Stimulated activated CD4-positive, alpha-beta T cell treated with anti-CD3 and anti-CD28 coated beads, Interleukin-12 subunit alpha, Interleukin-12 subunit beta, amount 100 ng/mL, for 48 hours (primary cell): ENCODE data around the gene TMEM74B.

Experiments used
- DNase-seq, 3 donors: peaks; one replicate each; pipeline ENCODE4 v3.0.0-alpha.2; 2020; ENCODE audit warnings: low read depth in 2 of 3, low spot score in 1 of 3

TMEM74B gene

DNA sequence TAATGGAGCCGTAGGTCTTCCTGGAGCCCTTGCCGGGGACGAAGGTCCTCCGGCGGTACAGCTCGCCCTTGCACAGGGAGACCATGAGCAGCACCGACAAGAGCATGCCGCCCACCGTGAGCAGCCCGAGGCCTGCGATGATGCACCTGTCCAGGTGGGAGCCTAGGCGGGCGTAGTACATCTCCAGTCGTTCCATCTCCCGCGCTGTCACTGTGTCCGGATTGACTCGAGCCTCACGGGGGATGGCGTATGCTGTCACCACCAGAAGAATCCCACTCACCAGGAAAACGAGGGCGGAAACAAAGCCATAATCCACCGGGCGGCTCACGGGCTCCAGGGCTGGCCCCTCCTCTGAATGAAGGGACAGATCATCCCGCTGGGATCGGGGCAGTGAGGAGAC is 3.8 kb downstream of the TMEM74B start:
- DNase-seq, result no peak

DNA sequence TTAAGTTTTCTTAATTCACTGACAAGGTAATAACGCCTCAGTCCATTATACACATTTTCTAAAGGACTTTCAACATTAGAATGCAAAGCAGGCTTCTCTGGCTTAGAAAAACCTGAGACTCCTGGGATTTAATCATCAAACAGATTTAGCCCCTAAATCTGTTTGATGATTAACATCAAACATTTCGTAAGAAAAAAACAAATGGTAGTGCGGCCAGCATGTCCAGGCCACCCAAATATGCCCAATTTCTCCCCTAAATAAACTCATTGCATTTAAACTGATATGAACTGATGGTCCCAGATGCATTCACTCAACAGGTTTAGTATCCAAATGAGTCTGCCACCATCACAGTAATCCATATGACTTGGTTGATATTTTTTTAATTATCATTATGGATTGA is 6.2 kb downstream of the TMEM74B start:
- DNase-seq, result no peak

DNA sequence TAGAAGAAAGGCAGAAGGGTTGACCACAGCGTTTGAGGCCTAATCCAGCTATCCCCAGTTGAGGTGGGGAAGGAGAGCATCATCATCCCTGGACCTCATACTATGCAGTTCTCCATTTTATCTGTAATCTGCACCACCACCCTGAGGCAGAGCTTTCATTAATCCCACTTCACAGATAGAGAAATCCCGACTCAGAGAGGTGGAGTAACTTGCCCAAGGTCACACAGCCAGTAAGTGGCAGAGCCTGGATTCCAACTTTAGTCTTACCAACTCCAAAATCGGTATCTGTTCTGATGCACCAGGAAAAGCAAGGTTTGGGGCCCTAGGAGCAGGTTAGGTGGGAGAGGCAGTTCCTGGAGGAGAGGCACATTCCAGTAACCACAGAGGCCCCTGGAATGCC is 6.7 kb downstream of the TMEM74B start:
- DNase-seq, result no peak

DNA sequence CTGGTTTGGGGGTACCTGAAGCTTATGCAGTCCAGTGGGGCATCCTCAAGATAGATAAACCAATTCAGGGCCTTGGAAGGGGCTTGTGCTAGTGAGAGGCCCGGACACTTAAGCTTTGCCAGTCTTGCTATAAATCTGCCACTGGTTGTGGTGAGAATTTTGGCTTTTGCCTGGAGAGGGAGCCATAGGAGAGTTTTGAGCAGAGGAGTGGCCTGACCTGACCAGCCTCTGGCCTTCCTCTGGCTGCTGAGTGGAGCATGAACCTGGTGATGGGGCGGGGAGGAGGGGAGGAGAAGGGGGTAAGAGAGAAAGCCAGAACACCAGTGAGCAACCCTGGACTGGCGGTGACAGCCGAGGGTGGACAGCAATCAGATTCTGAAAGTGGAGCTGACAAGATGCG is 7.1 kb downstream of the TMEM74B start:
- no peak for DNase-seq

DNA sequence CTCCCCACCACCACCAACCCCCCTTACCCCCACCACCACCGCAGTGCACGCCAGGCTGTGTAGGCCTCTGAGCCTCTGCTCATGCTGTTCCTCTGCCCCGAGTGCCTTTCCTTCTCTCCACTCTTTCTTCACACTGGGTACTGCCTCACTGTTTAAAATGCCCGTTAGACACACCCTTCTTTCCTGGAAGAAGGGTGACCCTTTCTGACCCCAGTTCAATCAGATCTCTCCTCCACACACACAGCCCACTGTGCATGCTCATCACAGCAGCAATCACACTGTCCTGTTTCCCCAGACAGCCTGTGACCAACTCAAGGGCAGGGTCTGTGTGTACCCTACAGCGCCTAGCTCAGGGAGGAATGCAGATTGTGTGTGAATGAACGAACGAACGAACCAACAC is 10.0 kb downstream of the TMEM74B start:
- no peak for DNase-seq

DNA sequence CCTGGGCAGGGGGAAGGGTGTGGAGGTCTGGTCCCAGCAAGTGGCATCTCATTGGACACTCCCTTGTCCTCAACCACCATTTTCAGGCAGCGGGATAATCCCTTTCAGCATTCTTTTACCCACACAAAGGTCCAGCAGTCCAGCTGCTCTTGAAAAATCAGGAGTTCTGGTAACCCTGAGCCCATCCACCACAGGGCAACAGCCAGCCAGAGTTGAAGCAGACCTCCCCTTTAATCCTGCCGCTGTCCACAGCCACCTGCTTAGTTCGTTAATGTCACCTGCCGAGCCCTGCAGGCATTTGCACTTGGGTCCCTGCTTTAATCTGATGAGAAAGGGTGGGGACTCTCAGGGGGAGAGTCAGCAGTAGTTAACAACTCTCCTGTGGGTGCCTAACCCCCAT is 11.1 kb downstream of the TMEM74B start:
- no peak for DNase-seq

DNA sequence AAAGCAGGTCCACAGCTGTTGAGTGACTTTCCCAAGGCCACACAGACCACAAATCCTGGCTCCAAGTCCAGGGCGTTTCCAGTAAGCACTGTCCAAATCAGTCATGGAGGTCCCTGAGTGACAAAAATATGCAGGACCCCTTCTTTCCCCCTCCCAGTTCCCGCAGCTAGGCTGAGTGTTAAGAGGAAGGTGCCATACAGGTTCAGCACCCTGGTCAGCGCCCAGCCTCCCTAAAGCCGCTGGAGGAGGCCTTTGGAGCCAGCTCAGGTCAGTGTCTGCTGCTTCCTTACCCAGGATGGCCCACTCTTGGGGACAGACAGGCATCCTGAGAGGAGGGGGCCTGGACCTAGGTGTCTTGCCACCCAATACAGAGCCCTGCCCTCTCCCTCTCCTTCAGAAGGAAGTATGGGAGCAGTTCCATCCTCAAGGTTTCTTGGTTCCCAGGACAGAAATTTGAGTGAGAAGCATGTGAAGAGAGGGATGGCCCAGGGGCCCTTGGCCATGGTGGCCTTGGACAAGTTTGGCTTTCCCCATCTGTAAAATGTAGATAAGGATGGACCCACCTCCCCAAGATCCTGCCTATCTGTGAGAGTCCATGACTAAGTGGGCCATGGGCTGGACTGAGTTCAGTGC is 13.2 kb downstream of the TMEM74B start:
- DNase-seq, result no peak

DNA sequence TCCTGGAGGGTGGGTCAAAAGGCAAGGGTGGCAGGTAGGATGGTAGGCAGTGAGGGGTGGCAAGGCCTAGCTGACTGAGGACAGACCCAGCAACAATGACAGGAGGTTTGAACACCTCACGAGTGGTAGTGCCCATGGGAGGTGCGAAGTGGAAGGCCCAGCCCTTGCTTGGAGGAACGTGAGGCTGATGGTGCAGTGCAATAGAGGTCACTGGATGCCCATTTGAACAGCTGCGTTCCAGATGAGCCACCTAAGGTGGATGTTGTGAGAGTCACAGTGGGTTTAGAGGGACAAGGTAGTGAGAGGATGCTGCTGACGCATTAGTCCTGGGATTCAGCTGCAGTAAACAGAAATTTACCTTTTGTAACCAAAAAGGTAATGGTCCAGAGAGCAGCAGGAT is 15.6 kb downstream of the TMEM74B start:
- no peak for DNase-seq

DNA sequence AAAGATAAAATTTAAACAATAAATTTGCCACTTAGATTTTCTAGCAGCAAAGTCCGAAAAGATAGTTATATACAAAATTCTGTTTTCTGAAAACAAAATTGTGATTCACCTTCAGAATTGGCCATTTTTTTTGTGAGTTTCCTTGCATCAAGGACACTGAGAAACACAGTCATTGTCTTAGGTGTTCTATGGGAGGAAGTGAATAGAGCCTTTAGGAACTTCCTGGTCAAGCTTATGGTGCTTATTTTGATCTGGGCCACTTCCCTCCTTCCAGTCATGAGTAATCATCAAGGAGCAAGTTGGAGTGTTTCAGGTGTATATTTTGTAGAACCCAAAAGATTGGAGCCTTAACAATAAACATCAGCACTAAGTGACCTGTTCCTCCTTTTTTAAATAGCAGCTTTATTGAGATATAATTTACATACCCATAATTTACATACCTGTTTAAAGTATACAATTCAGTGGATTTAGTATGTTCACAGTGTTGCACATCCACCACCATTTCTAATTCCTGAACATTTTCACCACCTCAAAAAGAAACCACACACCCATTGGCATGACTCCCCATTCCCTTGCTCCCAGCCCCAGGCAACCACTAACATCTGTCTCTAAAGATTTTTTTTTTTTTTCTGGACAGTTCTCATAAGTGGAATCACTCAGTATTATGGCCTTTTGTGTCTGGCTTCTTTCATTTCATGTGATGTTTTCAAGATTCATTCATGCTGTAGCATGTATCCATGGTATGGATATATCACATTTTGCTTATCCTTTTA is 17.6 kb downstream of the TMEM74B start:
- no peak for DNase-seq

DNA sequence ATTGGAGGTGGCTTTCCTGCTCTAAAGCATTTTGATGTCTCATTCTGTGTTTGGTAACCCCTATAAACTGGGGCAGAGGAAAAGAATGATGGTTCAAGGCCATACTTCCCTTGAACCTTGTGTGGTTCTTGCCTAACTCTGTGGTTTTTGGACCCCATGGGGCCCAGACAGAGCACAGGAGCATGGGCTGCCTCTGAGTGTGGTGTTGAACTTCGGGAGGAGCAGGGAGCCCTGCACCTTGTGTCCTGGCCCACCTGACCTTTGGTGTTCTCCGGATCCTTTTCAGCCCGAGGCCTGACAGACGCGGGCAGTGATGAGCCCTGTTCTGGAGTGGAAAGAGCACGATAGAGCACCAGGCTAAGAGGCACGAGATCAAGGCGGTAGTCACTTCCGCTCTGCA is 18.8 kb downstream of the TMEM74B start:
- DNase-seq, result no peak

DNA sequence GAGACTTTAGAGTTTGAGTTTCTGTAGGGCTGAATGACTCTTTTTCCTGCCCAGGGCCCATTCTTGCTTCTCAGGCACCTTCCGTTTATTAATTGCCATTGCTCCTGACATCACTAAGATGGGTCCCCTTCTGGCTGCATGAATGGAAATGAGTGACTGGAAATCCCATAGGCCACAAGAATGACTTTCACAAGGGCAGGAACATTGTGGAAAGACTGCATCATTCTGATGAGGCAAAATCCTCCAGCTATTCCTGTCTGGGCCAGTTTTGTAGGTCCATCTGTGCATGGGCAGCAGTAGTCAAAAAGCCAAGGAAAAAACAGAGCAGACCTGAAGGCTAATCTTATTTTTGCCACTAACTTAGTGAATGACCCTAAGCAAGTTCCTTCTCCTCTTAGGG is 19.3 kb downstream of the TMEM74B start:
- DNase-seq, result no peak

DNA sequence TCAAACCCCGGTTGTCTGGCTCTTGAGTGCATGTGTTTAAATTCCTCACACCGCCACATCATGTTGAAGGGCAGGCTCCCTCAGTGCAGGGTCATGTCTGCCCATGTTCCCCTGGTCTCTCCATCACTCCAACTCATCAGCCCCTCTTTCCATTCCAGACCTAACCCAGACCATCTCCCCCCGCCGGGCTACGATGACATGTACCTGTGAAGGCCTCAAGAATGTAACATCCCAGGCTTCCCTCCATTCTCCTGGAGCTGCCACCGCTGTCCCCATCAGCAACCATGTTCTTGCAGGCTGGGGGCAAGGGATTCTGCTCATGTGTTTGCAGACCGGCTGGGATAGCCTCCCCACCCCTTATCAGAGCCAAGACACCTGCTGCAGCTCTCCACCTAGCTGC is 19.9 kb downstream of the TMEM74B start:
- no peak for DNase-seq

DNA sequence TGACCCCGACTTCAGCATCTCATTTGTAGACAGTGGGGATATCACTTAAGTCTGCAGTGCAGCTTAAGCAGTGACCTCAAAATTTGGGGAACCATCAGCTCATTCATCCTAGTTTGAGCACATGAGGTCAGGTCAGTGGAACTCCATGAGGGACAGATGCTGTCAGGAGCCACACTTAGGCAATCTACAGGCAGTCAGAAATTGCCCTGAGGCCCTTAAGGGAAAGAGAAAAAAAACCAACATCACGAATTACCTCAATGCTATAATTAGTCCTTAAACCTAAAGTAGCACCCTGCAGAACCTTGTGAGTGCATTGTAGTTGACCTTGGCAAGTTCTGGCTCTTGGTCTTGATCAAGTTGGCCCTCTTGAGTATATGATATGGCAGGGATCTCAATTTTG is 21.1 kb downstream of the TMEM74B start:
- DNase-seq, result no peak

DNA sequence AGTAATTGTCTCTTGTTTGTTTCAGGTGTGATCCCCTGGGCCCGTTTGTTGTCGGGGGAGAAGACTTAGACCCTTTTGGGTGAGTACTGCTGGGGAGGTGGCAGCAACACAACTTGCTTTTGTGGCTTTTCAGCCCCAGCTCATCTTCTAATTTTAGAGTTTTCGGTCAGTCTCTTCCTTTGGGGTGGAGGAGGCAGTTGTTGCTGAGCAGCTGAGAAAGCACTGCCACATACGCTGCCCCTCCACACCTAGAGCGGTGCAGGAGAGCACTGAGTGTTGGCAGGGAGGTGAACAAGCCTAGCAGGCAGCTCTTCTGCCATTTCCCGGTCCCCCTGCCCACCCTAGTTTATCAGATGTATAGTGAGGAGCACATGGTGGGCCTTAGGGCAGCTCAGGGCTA is 21.7 kb downstream of the TMEM74B start:
- DNase-seq, result no peak

DNA sequence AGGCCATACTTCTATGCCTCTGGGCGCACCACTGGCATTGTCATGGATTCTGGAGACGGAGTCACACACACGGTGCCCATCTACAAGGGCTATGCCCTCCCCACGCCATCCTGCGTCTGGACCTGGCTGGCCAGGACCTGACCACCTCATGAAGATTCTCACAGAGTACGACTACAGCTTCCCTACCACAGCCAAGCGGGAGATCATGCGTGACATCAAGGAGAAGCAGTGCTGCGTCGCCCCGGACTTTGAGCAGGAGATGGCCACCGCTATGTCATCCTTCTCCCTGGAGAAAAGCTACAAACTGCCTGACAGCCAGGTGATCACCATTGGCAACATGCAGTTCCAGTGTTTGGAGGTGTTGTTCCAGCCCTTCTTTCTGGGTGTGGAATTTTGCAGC is 23.8 kb downstream of the TMEM74B start:
- no peak for DNase-seq

DNA sequence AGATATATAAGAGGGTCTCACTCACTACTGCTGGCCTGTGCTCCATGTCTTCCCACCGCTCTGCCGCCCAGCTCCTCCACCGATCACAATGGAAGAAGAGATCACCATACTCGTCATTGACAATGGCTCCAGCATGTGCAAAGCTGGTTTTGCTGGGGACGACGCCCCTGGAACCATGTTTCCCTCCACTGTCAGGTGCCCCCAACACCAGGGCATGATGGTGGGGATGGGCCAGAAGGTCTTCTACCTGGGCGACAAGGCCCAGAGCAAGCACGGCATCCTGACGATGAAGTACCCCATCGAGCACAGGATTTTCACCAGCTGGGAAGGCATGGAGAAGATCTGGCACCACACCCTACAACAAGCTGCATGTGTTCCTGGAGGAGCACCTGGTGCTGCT is 24.3 kb downstream of the TMEM74B start:
- DNase-seq, result no peak

DNA sequence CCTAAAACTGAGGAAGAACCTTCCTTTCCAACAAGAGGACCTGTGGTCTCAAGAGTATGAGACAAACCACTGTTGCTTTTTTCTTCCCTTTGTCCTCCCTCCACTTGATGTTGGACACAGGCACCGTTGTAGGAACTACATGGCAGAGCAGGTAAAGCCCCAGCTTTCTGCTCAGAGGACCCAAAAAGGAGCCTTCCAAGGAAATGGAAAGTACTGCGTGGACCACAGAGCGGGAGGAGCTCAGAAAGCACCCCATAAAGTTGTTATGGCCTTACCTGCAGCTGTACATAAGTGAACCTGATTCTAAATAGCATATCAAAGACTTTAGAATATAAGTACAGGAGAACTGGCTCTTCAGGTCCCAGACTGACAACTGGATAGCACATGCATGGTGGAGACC is 29.4 kb downstream of the TMEM74B start:
- no peak for DNase-seq

DNA sequence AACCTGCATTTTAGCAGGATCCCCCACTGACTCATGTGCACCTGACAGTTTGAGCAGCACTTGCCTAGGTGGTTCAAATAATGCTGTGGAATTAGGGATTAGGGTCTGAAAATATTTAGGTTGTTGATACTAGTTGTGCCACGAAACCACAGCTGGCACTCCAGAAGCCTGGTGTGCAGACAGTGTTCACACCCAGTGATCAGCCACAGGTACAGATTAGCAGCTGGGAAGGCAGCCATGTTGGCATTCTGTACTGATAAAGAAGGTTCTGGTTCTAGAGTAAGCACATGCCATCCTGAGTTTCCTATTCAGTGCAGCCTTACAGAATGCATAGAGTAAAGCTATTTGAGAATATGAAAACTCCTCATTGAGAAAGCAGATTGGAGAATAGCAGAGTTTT is 30.1 kb downstream of the TMEM74B start:
- DNase-seq, result no peak

DNA sequence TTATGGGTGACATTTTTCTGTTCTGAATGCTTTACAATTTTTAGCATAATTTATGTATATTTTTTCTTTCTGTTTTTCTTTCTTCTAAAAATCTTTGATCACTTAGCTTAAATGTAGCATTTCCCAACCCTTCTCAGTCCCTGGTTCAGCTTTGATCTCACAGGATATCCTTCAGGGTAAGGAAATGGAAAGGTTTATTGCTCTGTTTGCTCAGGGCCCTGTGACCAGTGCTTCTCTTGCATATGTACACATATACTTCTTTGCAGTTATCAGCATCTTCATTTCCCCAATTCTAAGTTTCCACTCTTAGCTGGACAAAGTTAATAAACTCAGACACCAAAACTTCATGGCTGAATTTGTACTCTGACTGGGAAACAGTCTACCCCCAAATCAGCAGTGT is 30.6 kb downstream of the TMEM74B start:
- no peak for DNase-seq

DNA sequence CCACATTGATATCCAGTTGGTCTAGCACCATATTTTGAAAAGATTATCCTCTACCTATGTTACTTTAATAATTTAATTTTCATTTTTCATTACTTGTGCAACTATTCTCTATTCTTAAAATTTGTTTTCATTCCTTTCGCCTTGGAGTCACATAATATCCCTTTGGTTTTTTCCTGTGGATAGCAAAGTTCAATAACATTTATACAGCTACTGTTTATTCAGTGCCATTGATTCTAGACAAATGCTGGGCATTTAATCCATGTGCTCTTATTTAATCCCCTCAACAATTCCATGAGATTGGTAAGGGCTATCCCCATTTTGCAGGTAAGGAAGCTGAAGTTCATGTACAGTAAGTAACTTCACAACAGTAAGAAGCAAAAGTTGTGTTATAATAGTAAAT is 33.8 kb downstream of the TMEM74B start:
- DNase-seq, result no peak

DNA sequence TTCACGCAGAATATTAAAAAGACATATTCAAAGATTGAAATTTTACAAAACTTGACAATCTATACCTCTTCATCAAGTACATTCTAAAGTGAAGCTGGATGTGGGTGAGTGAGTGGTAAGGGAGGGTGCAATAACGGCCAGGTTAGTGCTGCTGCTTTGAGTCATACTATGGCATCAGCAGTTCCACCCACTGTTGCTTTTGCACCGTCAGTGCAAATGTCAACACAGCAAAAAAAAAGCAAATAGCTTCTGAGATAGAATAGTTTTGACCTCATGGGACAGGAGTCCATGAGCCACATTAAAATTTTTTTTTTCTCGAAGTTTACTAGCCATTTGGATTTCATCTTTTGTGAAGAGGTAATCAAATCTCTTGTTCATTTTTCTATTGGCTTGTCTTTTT is 34.6 kb downstream of the TMEM74B start:
- peak in 1 of 3 donors; percentile 2 for DNase-seq

DNA sequence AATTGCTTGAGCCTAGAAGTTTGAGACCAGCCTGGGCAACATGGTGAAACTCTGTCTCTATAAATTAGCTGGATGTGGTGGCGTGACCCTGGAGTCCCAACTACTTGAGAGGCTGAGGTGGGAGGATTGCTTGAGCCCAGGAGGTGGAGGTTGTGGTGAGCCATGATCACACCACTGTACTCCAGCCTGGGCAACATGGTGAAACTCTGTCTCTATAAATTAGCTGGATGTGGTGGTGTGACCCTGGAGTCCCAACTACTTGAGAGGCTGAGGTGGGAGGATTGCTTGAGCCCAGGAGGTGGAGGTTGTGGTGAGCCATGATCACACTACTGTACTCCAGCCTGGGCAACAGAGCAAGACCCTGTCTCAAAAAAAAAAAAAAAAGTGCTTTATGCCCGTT is 35.0 kb downstream of the TMEM74B start:
- peak in 1 of 3 donors; percentile 1 for DNase-seq

DNA sequence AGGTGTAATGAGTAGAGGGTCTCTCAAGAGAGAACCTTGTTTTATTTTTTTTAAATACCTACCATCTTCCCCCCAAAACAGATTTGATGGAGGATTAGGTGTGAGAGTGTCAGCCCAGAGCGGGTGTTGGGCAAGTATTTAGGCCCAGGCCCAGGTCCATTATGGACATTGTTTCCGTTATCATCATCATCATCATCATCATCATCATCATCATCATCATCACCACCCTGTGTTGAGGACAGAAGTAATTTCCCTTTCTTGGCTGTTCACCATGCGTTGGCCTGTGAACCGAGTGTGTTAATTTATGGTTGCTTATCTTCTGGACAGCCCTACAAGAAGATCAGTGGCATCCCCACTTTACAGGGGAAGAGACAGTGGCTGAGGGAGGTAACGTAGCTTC is 37.8 kb downstream of the TMEM74B start:
- DNase-seq, result no peak
